Astrocyte of the hippocampus (primary cell): ENCODE results near the gene BRIP1.
"Not testable (repeated sequence)": the region's sequence is repeated elsewhere in the genome, so short reads cannot be mapped to it uniquely, and the experiment has no call there.

Experiments
- DNase-seq: peaks from one replicate; pipeline ENCODE4 v3.0.0; 2011; ENCODE audit warnings: low read depth, low spot score

The BRIP1 gene

DNA sequence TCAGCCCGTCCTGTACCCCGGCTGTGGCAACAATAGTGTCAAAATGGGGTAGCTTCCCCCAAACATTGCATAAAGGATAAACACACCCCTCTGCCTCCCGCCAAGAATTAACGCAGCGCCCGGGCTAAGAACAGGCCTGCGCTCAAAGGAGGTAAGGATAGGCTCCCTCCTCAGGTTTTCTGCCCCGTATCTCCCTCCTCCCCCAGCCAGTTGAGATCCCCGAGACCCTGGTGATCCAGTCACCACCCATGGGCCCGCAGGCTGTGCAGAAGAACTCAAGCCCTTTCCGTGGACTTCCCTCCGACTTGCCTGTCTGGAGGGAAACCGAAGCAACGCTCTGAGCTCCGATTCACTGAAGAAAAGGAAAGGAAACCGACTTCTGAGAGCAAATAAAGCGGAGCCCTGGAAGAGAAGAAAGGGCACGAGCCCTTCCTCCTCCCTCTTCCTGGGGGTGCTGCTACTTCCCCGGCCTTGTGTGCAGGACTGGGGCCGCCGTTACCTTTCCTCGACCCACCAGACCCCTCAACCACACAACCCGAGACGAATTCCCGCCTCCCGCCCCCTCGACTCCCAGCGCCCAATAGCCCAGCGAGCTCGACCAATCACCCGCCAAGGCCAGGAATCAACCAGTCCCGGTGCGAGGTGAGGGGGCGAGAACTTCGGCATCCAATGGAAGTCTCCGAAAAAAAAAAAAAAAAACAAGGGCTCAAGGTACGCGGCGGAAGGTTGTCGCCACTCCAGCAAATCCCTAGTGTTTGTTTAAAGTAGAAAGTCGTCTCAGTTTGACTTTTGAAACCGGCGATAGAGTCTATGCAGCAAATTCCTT is at the start of gene BRIP1:
TSS of gene BRIP1 (minus strand) at position 554 of the 826 bp plus-strand sequence. CDS start 1,989 bp downstream, outside the sequence.
- peak; percentile 97 for DNase-seq

DNA sequence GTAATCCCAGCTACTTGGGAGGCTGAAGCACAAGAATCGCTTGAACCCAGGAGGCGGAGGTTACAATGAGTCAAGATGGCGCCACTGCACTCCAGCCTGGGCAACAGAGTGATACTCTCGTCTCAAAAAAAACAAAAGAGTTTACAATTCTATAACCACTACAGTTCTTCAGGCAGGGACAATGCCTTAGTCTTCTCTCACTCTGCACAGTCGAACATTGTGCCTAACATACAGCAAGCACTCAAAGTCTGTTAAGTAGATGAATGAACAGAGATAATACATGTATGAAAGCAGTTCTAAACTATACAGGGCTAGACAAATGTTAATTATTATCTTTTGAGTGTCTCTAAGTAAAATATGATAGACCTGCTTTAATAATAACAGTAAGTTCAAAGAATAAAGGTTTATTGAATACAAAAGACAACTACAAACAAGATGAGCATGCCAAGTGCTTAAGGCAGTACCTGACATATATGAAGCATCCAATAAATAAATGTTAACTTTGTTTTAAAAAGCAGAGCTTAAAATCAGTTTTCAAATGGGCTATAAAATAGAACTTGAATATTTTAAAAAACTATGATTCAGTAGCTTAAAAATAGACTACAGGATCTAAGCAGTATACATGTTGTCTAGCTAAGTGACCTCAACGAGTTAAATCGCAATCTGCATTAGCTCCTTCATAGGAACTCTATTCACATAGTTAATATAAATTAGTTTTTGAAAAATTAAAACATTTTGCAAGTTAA is 45.1 kb upstream of the BRIP1 start:
- DNase-seq = no peak

DNA sequence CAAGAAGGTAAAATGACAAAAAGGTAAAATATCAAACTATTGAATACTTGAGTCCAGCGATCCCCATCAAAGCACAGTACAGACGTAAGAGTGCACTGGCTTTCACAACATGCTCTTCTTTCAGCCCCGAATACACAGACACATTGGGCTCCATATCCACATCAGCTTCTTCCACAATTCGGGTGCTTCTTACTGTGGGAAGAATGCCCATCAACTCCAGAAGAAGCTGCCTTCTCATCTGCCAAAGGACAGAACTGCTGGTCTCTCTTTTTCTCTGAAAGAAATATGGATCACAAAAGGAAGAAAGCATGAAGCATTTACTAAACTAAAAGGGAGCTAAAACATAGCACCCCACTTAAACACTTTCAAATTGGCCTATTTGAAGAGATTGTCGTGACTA is 44.0 kb upstream of the BRIP1 start:
- DNase-seq = no peak

DNA sequence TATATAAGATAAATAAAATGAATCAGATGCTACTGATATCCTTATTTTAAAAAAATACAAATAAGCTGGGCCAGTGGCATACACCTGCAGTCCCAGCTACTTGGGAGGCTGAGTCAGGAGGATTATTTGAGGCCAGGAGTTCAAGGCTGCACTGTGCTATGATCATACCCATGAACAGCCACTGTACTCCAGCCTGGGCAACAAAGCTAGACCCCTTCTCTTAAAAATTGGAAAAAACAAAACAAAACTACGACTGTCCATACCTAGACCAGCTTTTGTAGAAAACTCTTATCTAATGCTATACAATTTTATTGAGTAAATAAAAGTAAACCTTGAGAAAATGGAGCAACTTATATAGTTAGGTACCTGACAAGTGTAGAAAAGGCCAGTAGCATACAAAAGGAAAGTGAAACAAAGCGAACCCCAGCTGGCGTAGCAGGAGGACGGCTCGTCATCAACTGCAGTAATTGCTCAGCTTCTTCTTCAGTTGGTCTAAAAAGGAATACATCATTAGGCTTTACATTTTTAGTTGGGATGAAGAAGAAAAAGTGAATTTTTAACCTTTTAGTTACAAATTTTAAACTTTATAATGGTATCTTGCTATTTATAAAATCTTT is 40.9 kb upstream of the BRIP1 start:
- no peak for DNase-seq

DNA sequence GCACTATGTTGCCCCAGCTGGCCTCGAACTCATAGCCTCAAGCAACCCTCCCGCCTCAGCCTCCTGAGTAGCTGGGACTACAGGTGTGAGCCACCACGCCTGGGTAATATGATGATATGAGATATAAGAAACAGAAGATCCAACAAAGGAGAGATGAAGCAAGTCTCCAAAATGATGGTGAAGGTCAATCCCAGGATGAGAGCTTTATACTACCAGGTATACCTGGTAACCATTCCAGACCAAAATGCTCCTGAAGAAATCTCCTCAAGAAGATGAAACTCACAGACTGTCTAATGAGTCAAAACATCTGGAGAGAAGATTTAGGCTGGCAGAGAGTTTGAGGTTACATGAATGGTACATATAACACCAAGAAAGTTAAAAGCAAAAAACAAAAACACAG is 39.9 kb upstream of the BRIP1 start:
- DNase-seq = no peak

DNA sequence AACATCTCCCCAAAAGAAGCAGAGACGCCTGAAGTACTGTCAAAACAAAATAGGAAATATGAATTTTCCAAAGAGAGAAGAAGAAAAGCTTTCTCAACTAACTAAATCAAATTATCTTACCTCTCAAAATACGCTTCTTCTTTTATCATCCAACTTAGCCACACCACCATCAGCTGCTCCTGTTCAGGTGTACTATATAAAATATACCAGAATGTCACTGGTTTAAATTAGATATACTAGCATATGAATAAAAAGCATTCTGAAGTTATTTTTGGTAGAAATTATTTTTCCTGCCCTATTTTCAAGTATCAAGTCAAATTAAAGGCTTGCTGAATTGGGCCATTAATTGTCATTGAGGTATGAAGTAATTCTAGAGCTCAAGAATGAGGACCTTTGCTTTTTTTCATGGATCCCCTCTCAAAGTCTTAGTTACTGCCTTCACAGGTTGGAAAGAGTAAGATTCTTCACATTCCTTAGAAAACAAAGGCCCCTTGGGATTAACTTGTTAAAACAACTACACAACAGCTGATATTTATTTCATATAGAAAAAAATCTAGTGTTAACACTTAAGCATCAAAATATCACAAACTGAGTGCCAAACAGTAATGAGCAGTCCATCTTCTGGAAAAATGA is 34.3 kb upstream of the BRIP1 start:
- peak; percentile 2 for DNase-seq

DNA sequence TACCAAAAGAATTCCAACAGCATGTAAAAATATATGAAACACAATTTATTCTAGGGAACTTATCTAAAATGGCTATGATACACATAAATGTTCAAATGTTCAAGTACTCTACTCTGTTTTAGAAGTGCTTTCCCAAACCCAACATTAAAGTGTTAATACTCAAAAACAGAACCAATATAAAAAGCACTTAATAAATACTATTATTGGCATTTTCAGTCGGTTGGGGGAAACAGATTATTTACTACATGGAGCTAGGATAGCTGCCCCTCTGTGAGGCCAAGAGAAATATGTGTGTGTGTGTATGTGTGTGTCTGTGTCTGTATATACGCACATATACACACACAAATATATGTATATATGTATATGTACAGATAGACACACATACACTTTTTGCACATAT is 32.1 kb upstream of the BRIP1 start:
- DNase-seq = no peak

DNA sequence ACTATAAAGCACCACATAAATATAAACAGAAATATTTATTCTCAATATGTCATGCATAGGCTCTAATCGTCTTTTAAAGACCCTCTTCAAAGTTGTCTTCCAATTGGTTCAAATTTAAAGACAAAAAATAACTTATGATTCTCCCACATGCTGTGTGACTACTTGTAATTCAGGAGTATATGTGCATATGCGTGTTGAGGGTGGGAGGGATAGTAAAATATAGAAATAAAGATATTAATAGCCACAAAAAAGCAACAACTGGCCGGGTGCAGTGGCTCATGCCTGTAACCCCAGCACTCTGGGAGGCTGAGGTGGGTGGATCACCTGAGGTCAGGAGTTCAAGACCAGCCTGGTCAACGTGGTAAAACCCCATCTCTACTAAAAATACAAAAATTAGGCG is 31.0 kb upstream of the BRIP1 start:
- not testable (repeated sequence) for DNase-seq

DNA sequence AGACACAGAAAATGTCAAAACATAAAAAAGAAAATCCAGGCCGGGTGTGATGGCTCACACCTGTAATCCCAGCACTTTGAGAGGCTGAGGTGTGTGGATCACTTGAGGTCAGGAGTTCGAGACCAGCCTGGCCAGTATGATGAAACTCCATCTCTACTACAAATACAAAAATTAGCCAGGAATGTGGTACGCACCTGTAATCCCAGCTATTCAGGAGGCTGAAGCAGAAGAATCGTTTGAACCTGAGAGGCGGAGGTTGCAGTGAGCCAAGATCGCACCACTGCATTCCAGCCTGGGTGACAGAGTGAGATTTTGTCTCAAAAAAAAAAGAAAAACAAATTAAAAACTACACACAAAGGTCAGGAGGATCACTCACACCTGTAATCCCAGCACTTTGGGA is 24.4 kb upstream of the BRIP1 start:
- DNase-seq = not testable (repeated sequence)

DNA sequence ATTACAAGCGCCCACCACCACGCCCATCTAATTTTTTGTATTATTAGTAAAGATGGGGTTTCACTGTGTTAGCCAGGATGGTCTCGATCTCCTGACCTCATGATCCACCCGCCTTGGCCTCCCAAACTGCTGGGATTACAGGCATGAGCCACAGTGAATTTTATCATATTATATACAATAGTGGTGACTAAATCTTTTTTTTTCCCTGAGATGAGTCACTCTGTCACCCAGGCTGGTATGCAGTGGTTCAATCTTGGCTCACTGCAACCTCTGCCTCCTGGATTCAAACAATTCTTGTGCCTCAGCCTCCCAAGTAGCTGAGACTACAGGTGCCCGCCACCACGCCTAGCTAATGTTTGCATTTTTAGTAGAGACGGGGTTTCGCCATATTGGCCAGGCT is 22.5 kb upstream of the BRIP1 start:
- DNase-seq = peak; percentile 22

DNA sequence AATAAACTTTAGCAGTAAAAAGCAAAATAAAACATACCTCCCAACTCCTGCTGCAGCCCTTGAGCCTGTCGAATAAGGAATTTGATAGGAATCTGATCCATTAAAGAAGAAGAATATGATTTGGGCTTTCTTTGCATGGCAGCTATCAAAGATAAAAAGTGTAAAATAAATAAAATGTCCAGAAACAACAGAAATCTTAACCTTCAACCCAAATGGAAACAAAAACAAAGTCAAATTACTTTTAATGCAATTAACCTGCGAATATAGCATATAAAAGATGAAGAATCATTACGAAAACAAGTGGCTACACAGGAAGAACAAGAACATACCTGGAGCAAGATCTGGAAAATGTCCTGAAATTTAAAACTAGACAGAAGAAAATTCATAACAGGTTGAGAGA is 21.5 kb upstream of the BRIP1 start:
- DNase-seq = no peak

DNA sequence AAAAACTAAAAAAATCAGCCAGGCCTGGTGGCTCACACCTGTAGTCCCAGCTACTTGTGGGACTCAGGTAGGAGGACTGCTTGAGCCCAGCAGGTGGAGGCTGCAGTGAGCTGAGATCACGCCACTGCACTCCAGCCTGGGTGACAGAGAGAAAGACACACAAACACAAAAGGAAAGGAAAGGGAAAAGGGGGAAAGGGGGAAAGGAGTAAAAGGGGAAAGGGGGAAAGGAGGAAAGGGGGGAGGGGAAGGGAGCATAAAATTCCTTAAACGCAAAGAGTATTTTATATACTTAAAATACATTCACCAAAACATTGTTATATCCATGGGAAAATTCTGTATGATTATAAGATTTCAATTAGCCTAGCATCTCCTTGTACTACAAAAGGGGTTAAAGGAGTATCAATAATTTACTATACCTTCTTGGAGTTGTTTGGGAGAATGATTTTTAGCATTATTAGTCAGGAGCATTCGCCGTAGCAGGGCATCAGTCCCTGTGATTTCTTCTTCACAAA is 17.3 kb upstream of the BRIP1 start:
- no peak for DNase-seq

DNA sequence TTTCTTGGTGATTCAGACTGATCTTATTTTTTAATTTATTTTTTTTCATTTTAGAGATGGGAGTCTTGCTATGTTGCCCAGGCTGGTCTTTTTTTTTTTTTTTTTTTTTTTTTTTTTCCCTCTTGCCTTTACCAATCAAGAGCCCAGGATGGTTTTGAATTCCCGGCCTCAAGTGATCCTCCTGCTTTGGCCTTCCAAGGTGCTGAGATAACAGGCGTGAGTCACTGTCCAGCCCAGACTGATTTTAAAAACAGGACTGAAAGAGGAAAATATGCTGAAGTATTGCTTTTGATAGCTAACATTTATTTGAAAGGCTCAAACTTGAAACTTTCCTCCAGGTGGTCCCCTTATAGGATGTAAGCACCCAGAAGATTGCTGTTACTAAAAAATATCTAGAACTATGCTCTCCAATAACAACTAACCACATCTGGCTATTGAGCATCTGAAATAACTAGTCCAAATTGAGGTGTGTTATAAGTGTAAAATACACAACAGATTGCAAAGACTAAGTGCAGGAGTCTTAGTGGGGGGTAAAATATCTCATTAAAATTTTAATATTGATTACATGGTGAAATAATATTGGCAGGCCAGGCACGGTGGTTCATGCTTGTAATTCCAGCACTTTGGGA is 15.8 kb upstream of the BRIP1 start:
- no peak for DNase-seq

DNA sequence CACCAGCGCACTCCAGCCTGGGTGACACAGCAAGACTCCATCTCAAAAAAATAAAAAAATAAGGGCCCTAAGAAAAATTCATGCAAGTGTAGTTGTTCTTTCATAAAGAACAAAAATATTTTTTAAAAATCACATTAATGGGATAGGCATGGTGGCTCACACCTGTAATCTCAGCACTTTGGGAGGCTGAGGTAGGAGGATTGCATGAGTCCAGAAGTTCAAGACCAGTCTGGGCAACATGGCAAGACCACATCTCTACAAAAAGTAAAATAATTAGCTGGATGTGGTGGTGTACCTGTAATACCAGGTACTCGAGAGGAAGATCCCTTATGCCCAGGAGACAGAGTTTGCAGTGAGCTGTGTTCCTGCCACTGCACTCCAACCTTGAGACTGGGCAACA is 15.2 kb upstream of the BRIP1 start:
- no peak for DNase-seq

DNA sequence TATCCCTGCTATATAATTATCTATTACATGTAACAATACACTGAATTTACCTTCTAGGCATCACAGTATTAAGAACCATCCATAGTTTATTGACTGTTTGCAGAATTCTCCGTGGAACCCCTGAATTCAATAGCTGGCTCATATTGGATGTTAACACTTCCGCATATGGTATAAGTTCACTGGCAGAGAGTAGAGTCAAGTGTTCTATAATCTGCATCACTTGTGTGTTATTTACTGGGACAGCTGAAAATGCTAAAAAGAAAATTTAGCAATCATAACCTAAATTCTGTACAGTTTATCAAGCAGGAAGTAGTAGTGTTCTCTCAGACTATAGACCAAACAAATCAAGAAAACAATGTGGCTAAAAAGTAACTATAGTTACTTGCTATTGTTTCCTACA is 14.5 kb upstream of the BRIP1 start:
- DNase-seq = no peak

DNA sequence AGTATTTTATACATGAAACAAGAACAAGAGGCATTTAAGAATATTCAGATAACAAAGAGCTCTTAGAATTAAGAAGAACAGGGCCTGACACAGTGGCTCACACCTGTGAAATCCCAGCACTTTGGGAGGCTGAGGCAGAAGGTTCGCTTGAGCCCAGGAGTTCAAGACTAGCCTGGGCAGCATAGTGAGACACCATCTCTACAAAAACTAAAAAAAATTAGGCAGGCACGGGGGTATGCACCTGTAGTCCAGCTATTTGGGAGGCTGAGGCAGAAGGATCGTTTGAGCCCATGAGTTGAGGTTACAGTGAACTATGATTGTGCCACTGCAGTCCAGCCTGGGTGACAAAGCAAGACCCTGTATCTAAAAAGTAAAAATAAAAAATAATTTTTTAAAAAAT is 12.5 kb upstream of the BRIP1 start:
- no peak for DNase-seq

DNA sequence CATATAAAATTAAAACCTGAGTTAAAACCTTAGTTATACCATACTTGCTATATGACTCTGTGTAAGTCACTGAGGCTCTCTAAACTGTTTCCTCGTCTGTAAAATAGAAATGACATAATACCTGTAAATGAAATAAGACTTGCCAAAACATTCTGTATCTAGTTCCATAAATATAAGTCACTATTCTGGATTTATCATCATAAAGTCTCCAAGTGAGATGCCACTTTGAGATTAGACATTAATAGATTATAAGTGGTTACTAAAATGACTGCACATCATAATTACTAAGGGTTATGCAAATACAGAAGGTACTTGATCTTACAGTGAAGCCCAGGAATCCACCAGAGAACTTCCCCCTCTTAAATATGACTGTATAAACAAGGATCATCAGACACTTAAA is 12.0 kb upstream of the BRIP1 start:
- DNase-seq = no peak

DNA sequence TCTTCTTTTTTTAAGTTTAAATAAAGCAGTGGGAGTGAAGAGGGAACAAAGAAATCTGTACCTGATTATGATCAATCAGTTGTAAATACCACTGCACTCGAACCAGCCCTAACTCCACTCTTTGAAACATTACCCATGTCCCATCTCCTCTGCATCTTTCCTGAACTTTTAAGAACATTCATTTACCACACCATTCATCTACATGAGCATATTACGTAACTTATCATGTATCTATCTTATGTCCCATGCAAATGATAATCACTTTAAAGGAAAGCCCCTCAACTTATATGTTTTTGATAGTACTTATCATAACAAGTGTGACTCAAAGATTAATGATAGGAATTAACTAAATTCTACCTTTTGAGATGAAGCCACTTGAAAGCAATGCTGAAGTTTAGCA is 10.7 kb upstream of the BRIP1 start:
- DNase-seq = no peak

DNA sequence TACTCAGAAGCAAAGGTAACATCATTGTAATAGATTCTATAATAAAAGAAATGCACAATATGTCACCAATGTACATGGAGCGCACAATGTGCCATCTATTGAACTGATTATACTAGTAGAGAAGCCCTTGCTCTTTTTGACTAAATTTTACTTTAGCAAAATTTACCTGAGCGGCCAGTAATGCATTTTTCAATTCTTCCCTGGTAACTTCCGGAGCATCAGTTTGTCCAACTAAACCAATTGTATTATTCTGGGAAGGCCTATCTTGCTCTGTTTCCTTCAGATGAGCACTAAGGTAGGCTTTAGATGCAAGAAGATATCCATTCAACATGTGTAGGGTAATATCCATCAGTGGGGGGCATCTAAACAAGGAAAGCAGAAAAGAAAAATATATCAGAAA is 8.8 kb upstream of the BRIP1 start:
- DNase-seq = no peak

DNA sequence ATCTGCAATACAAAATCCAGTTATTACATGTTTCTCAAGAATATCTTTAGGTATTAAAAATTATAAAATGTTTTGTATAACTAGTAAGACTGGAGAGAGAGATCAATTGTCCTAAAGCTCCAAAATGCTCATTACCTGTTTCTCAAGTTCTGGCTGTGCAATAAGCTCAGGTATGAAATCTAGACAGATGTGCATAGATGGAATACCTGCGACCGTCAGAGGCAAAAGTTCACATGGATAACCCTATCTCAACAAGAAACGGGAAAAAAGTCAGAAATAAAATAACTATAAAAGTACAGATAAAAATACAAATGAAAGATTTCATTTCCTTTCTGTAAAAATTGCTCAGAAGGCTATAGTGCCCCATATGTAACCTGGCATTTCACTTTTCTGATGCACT is 5.8 kb upstream of the BRIP1 start:
- no peak for DNase-seq

DNA sequence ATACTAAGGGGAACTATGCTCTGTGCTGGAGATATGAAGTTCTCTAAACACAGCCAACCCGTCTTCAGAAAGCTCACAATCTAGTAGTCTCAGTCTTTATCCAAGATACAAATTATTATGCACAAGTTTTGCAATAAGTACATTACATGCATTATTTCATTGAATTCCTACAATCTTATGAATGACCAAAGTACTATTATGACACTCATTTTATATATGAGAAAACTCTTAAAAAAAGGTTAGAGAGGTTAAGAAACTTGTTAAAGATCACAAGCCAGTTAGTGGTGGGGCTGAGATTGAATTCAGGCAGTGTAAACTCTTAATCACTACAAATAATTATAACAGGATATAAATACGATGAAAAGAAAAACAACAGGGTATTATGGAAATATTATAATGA is 4.7 kb upstream of the BRIP1 start:
- no peak for DNase-seq

DNA sequence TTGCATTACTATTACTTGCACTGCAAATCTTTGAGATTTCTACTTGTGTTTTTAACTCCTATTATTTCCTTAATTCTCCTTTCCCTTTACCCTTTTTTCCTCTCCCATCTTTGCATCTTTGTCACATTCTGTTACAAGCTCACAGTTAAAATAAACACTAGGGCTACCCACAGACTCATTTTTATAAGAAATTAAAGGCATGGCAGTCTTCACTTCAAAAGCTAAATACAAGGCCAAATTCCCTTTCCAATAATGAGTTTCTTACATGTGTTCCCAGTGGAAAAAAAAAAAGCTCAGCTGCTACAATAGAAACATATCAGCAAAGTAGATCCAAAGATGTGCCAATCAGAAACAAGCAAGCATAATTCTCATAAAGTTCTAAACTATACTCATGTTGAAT is 3.7 kb upstream of the BRIP1 start:
- DNase-seq = no peak
